ENCODE data around the gene MKS1. TPM values are rescaled to one million over a fixed set of nuclear protein-coding genes. Genes with fewer than 3 reads are reported as not detected.

MKS1 gene
- total RNA-seq, 4 donors from 2014 or later, result 11.6 to 24.1 (median 15.2) TPM

DNA sequence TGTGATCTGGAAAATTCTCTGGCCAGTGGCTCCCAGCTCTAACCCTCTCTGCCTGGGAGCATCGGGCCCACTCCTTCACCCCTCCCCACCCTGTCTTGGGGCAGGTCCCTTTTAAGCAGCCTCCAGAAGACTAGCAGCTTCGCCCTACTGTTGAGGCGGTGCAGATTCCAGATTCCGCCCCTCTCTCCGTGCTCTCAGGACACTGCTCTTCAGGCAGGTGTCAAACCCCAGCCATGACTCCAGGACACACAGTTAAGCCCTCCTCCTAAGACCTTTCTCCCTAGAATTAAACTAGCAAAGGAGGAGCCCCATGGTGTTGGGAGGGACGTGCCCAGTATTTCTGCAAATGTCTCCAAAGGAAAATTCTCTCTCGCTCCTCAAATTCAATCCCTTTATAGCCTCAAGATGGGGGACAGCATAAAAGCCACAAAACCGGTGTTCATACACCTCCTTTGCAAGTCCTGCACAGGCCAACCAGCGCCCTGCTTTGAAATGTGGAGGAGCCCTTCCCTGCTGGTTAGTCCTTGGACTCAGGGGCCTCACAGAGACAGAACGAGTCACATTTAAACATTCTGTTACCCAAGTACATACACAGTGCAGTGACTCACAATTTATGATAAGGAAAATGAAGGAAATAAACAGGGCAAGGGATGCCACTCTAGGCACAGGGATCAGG is 26.5 kb upstream of the MKS1 start:
- TF ChIP-seq, protein P1, sequence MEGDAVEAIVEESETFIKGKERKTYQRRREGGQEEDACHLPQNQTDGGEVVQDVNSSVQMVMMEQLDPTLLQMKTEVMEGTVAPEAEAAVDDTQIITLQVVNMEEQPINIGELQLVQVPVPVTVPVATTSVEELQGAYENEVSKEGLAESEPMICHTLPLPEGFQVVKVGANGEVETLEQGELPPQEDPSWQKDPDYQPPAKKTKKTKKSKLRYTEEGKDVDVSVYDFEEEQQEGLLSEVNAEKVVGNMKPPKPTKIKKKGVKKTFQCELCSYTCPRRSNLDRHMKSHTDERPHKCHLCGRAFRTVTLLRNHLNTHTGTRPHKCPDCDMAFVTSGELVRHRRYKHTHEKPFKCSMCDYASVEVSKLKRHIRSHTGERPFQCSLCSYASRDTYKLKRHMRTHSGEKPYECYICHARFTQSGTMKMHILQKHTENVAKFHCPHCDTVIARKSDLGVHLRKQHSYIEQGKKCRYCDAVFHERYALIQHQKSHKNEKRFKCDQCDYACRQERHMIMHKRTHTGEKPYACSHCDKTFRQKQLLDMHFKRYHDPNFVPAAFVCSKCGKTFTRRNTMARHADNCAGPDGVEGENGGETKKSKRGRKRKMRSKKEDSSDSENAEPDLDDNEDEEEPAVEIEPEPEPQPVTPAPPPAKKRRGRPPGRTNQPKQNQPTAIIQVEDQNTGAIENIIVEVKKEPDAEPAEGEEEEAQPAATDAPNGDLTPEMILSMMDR (IDR thresholded peaks at IDR 0.05), result no peak
- no peak for TF ChIP-seq POLR2A (IDR thresholded peaks at IDR 0.05)
- Histone ChIP-seq H3K9me3 (no peaks in the 10 kb centered on the region), H3K27me3 (no peaks in the 10 kb centered on the region), H3K36me3 (no peaks in the 10 kb centered on the region), H3K4me1 (peaks cover 4 to 12% of the 10 kb centered on the region in 2 donors), H3K27ac (no peak overlapping the region), H3K4me3 (replicated peaks in 1 of 3) (no peak overlapping the region)
- intact Hi-C loops (cut with DNase I), result no loop called here
- 56 to 60% methylated on average over 10 of the region's 10 CpGs for WGBS, 2 donors
- peak in 1 of 2 donors; percentile 16 for DNase-seq

DNA sequence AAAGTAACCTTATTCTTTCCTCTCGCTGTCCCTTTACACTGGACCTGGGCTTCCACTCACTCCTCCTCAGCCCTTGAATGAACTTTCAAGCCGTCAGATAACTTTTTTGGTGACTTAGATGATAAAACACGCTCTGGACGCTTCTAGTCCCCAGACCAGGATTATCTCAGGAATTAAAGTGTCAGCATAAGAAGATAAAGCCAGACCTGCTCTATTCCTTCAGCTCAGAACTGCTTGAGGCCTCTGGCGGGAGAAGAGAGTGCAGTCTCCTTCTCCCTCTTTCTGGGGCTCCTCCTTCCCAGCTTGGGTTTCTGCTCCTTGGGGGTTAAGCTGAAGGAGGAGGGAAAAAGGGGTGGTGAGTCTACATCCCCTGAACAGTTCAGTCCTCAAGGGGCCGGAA is 25.9 kb upstream of the MKS1 start:
- intact Hi-C loops (cut with DNase I), result no loop called here
- TF ChIP-seq, protein P1 (IDR thresholded peaks at IDR 0.05), result no peak
- TF ChIP-seq POLR2A (IDR thresholded peaks at IDR 0.05), result no peak
- 68 to 78% methylated on average over 6 of the region's 6 CpGs for WGBS, 2 donors

DNA sequence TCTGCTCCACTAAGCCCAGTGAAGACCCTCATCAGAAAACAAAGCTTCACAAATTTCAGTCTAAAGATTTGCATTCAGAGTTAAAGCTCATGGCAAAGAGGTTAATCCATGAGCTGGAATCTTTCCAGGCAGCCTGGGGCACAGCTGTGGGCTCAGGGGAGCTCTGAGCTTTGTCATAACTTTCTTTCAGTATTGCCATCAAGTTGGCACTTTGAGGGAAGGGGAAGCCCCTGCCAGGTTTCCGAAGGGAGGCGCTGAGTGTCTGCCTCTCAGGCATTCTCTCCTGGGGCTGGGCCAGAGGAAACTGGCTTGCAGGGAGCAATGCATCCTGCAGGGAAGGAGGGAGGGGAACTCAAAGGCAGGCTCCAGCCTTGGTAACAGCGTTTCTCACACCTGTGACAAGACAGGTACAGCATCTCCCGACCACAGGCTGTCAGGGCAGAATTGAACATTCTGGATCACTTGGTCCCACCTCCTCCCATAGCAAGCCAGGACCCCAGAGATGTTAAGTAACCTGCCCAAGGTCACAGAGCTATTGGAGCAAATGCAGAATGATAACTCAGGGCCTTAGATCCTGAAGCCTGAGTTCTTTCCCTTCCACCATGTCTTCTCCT is 23.2 kb upstream of the MKS1 start:
- DNase-seq, result peak; percentile 81 to 84
- H3K36me3 ChIP-seq, result no peaks in the 10 kb centered on the region
- 5 to 6% methylated on average over 3 to 4 of the region's 4 CpGs for WGBS, 2 donors
- H3K4me3 ChIP-seq (replicated peaks in 1 of 3), result no peak overlapping the region
- peaks cover 0 to 5% of the 10 kb centered on the region in 2 donors for H3K4me1 ChIP-seq
- no peak for TF ChIP-seq POLR2A (IDR thresholded peaks at IDR 0.05)
- TF ChIP-seq, protein P1 (IDR thresholded peaks at IDR 0.05), result peak in 1 of 6 experiments; percentile 17
- H3K27me3 ChIP-seq, result no peaks in the 10 kb centered on the region
- no peaks in the 10 kb centered on the region for H3K9me3 ChIP-seq
- intact Hi-C loops (cut with DNase I), result no loop called here
- no peak overlapping the region for H3K27ac ChIP-seq

More for the DNA sequence above, 25.9 kb upstream of the MKS1 start:
- no peak overlapping the region for H3K27ac ChIP-seq
- H3K9me3 ChIP-seq, result no peaks in the 10 kb centered on the region
- DNase-seq, result no peak
- H3K36me3 ChIP-seq, result no peaks in the 10 kb centered on the region
- peaks cover 4 to 12% of the 10 kb centered on the region in 2 donors for H3K4me1 ChIP-seq
- no peaks in the 10 kb centered on the region for H3K27me3 ChIP-seq
- no peak overlapping the region for H3K4me3 ChIP-seq (replicated peaks in 1 of 3)

DNA sequence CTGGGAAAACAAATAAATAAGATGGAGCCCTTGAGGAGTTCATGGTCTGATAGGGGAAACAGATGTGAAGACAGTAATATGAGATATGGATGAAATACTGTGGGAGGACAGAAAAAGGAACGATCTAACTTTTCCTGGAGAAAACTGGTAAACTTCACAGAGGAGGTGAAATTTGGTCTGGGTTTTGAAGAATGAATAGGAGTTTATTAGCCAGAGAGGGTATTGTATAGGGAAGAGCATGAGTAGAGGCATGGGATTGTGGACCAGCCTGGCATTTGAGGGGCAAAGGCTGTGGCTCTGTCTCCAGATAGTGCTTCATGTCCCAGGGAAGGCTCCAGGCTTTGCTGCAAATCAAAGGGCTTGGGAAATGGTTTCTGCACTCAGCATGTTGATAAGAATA is 20.9 kb upstream of the MKS1 start:
- Histone ChIP-seq H3K4me1 (peaks cover 0 to 5% of the 10 kb centered on the region in 2 donors), H3K9me3 (no peaks in the 10 kb centered on the region), H3K27me3 (no peaks in the 10 kb centered on the region), H3K36me3 (no peaks in the 10 kb centered on the region), H3K4me3 (replicated peaks in 1 of 3) (no peak overlapping the region), H3K27ac (no peak overlapping the region)
- WGBS, 2 donors, result 87 to 92% methylated on average over 1 of the region's 1 CpG
- no peak for DNase-seq
- TF ChIP-seq, protein P1 (IDR thresholded peaks at IDR 0.05), result no peak
- TF ChIP-seq POLR2A (IDR thresholded peaks at IDR 0.05), result no peak
- intact Hi-C loops (cut with DNase I), result no loop called here

DNA sequence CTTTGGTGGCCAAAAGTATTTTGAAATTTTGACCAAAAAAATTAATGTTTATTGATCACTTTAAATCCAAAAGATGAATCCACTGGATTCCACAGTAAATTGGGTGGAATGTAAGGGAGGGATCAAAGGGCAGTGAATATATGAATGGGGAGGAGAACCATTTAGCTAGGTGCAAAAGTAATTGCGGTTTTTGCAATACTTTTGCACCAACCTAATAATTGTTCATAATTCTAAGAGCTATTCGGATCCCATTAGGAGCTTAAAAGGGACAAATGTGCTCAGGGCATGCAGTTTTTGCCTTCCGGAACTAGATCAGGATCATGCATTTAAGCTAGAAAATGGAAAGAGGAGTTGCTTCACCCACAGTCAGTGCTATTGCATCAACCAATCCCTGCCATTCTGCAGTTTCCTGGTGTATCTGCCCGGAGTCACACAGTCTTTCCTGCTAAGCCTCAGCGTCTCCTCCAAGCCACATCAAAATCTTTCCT is 19.1 kb upstream of the MKS1 start, which contains the start of gene LPO:
Gene LPO (plus strand): TSS at position 438 of the 488 bp plus-strand sequence. CDS start 4,396 bp downstream, outside the sequence.
- DNase-seq, result no peak
- WGBS, 2 donors, result 80 to 82% methylated on average over 5 of the region's 5 CpGs
- Histone ChIP-seq H3K4me3 (replicated peaks in 1 of 3) (no peak within 1 kb of the TSS), H3K27ac (no peak within 1 kb of the TSS), H3K4me1 (peaks cover 0 to 5% of the 10 kb centered on the region in 2 donors), H3K36me3 (no peaks in the 10 kb centered on the region), H3K27me3 (no peaks in the 10 kb centered on the region), H3K9me3 (no peaks in the 10 kb centered on the region)
- TF ChIP-seq, protein P1 (IDR thresholded peaks at IDR 0.05), result no peak
- no peak for TF ChIP-seq POLR2A (IDR thresholded peaks at IDR 0.05)
- intact Hi-C loops (cut with DNase I), result no loop called here
